Fibroblast of skin of left biceps (primary cell): Measurements from ENCODE around the gene CSH2.
"Not testable (repeated sequence)": the region's sequence is repeated elsewhere in the genome, so short reads cannot be mapped to it uniquely, and the experiment has no call there.

ENCODE experiments used
- DNase-seq, 2 experiments: peaks; one replicate each; pipeline ENCODE4 v3.0.0-alpha.2; 2013; ENCODE audit warnings: low read depth in 2 of 2

Gene CSH2

GRCh38 chr17:63855185-63855584, 18.3 kb downstream of the CSH2 start:
- DNase-seq: no peak

DNA sequence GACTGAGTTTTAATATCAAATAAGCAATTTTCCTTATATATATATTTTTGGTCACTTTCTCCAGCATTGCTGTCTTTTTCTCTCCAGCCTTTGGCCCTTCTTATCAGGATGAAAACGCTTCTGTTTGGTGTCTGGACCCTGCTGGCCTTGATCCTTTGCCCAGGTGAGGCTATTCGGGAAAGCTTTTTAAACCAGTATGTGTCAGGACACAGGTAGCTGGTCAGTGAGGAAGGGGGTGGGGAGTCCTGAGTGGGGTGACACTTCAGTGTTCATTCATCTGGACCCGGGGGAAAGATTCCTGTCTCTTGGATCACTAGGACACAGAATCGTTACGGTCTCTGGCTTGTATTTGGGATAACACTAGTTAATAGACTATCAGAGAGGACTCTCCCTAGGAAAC, 18.8 kb downstream of the CSH2 start:
- DNase-seq: no peak

DNA sequence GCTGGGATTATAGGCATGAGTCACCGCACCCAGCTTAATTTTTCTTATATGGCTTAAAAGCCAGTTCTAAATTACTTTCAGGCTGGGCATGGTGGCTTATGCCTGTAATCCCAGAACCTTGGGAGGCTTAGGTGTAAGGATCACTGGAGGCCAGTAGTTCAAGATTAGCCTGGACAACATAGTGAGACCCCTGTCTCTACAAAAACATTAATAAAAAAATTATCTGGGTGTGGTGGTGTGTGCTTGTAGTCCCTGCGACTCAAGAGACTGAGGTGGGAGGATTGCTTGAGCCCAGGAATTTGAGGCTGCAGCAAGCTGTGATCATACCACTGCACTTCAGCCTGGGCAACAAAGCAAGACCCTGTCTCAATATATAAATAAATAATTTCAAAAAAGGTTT, 20.2 kb downstream of the CSH2 start:
- no peak for DNase-seq

DNA sequence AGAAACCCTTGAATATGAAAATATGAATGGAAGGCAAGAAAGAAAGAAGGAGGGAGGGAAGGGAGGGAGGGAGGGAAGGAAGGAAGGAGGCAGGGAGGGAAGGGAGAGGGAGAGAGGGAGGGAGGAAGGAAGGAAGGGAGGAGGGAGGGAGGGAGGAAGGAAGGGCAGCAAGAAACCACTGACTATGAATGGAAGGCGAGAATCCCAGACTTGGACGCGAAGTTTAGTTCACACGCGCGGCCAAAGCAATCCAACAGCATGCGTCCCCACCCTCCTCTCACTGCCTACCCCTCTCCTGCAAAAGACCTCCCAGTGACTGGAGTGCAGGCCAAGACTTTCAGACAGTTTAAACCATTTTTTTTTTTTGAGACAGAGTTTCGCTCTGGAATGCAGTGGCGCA, 23.1 kb downstream of the CSH2 start:
- no peak for DNase-seq

DNA sequence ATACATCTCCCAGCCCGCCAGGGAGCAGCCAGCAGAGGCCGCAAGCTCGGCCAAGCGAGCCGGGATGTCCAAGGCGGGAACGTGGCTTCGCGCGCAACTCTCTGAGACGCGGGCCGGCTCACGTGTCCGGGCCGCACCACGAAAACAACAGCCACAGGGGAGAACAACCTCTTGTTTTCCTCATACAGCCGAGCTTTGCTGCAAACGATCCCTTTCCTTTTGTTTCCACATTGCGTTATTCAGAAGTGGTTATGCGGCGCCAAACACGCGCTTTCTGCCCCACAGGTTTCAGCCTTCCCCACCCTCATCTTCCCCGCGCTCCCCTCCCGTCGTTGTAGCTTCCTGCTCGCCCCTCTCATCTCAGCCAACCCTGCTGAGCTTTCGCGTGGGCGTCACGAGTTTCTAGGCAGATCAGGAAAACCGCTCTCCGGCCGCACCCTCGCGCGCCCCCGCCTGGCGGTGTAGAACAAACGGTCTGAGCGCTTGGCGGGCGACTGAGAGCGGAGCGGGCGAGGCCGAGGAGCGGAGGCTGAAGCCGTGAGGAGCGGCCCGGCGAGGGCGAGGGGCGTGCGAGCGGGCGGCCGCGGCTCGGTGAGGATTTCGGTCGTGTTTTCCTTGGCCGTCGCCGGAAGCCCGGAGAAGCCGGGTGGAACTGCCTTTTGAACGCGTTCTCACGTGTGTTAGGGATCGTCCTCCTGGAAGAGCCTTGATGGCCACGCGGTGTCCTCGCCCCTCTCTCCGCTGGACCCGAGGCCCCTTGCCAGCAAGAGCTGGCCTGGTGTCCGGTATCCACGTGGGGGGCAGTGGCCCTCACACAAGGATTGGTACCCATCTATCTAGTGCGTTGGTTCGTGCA, 24.4 kb downstream of the CSH2 start:
- peak; percentile 75 to 76 for DNase-seq

DNA sequence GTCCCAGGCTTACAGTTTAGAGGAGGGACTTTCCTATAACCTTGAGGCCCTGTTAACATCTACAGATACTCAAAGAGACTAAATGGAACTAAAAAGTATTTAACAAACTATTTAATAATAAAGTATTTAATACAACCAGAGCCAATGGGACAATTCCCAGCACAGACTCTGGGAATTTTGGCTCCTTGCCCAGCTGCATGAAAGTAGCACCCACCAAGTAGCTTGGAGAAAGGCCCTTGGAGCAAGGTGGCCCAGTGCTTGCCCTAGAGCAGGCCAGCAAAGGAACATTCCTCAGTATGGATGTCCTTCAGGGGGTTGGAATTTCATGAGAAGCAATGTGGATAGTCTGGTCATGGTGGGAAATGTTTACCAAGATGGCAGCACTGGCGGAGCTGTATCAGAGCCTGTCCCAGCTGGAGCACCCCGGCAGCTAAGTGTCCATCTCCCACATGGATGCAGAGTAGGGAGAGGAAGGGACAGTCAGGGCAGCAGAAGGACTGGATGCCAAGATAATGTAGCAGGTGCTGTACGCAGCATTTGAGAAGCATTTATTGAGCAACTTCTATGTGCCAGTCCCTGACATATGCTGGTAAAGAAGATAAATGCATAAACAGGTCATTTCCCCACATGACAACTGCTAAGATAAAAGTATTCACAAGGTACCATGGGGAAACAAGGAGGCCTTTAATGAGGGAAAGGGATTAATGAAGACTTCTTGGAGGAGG, 25.8 kb downstream of the CSH2 start:
- DNase-seq: no peak

- no peak for DNase-seq
These were observed 28.0 kb downstream of the CSH2 start for GRCh38 chr17:63845509-63845908.

GRCh38 chr17:63843910-63844677, 29.4 kb downstream of the CSH2 start:
- no peak for DNase-seq

GRCh38 chr17:63843387-63843888, 30.0 kb downstream of the CSH2 start:
- DNase-seq: not testable (repeated sequence)

DNA sequence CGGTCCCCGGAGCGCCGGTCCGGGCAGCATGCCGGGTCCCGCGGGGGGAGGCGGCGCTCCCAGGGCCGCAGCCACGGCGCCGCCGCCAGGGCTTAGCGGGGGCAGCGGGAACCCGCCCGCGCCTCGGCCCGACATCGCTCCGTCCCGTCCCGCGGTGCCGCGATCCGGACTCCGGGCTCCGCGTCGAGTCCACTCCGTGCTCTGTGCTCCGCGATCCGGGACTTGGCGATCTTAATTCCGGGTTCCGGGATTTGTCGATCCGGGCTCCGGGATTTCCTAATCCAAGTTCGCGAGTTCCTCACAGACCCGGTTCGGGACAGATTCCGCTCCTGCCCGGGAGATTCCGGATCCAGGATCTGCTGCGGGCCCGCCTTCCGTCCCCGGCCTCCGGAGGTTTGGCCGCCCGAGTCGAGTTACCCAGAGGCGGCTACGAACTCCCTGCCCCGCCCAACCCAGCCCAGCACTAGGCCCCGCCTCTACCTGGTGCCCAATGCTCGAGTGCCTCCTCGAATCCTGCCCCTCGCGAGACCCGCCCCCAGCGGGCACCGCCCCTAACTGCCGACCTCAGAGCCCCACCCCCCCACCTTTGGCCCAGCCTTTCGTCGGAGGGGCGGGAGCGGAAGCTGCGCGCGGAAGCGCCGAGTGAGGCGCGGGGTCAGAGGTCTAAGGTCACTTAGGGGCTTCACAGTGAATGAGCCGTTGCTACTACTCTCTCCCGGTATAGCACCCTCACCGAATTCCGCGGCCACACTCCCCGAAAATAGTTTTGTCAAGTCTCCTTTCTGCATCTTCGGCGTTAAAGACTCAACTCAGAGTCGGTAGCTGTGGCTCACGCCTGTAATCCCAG, 30.7 kb downstream of the CSH2 start, which contains the start of gene SMARCD2:
Gene SMARCD2, minus strand, starts transcription at position 146 of the 847 bp plus-strand sequence. Its CDS starts 11 bp downstream, at position 135.
- peak; percentile 99 for DNase-seq

DNA sequence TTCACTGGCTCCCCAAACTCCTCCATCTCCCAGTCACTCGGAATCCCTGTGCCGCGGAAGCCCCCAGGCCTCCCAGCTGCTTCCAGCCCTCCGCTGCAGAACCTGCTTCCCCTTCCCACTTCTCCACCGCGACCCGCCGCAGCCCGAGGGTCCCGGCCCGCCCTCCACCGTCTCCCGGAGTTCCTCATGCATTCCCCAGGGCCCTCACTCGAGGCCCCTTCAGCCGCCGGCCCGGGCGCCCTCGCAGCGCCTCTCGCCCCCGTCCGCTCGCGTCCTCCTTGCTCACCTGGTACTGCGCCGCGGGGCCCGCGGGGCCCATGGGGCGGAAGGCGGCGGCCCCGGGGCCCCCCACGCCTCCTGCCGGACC, 31.3 kb downstream of the CSH2 start:
- no peak for DNase-seq

- no peak for DNase-seq
These were observed 31.9 kb downstream of the CSH2 start for GRCh38 chr17:63841350-63842172.

- DNase-seq: no peak
These were observed 32.7 kb downstream of the CSH2 start for GRCh38 chr17:63840591-63841349.

DNA sequence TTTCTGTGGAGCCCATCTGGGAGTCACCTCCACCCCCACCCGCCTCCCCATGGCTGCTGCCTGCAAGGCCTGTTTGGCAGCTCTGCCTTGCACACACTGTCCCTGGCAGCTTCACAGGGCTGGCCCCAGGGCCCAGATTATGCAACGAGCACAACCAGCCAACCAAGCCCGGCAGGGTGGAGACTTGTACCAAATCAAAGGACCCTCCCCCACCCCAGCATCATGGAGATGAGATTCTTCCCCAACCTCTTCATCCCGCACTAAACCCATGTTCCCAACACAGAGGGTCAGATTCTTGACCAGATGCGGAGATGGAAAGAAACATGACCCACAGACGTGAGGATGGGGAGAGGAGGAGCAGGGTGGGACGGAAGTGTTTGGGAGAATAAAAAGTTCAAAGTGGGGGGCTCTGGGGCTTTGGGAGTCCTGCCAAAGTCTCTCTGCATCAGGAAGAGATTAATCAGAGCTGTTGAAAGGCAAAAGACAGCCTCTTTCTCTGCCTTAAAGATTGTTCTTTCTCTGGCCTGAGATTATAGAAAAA, 34.8 kb downstream of the CSH2 start:
- peak; percentile 68 for DNase-seq

GRCh38 chr17:63837962-63838600, 35.4 kb downstream of the CSH2 start:
- DNase-seq: no peak

DNA sequence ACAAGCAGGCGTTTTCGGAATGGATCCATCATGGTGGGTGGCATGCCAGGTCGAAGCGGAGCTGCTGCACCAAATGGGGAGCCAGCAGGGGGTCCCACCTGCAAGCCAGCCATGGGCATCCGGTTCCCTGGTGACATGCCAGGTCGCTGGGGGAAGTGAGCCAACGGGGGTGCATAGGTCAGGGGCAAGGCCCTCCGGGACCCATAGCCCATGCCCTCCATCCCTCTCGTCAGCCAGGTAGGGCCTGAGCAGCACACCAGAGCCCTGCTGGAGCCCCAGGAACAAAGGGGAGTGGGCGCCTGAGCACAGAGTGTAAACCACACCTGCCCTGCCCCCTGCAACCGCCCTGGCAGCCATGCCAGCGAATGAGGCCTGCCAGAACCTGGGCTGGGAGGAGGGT, 36.0 kb downstream of the CSH2 start:
- no peak for DNase-seq

- no peak for DNase-seq
These were observed 36.7 kb downstream of the CSH2 start for GRCh38 chr17:63836811-63837210.

DNA sequence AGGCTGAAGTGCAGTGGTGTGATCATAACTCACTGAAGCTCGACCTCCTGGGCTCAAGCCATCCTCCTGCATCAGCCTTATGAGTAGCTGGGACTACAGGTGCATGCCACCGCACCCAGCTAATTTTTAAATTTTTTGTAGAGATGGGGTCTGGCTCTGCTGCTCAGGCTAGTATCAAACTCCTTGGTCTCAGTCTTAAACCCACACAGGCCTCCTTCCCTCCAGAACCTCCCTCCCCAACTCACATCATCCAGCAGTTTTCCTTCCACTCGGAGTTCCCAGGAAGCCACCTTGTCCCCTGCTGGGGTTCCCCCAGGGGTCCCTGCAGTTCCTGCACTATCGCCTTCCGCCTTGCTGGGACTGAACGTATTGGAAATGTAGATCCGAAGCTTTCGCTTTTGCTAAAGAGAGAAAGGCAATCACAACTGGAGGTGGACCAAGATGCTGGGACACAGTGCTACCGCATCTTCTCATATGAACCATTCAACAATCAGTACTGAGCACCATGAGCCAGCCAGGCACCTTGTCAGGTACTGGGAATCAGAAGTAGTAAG, 38.2 kb downstream of the CSH2 start:
- DNase-seq: no peak
